ENCODE measurements around the gene PRDM16.

Gene PRDM16

GRCh38 chr1:3170561-3171453 lies 101.8 kb downstream of the PRDM16 start:
- DNase-seq: no peak

DNA sequence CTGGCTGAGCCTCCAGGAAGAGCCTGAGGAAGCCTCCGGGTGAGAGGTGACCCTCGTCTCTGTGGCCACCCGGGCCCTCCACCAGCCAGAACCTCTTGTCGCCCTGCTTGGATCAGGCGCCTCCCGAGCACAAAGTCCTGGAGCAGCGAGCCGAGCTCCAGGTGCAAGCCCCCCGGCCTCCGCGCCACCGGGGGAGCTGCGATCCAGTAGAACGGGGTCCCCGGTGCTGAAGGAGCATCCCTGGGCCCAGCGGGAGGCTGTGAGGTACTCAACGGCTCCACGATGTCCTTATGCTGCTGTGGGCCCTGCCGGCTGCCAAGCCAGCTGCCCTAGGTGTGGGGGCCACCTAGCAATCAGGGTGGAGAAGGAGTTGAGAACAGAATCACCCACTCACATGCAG lies 102.8 kb downstream of the PRDM16 start:
- no peak for DNase-seq

- DNase-seq: no peak
Measured at GRCh38 chr1:3172431-3173380, 103.7 kb downstream of the PRDM16 start.

DNA sequence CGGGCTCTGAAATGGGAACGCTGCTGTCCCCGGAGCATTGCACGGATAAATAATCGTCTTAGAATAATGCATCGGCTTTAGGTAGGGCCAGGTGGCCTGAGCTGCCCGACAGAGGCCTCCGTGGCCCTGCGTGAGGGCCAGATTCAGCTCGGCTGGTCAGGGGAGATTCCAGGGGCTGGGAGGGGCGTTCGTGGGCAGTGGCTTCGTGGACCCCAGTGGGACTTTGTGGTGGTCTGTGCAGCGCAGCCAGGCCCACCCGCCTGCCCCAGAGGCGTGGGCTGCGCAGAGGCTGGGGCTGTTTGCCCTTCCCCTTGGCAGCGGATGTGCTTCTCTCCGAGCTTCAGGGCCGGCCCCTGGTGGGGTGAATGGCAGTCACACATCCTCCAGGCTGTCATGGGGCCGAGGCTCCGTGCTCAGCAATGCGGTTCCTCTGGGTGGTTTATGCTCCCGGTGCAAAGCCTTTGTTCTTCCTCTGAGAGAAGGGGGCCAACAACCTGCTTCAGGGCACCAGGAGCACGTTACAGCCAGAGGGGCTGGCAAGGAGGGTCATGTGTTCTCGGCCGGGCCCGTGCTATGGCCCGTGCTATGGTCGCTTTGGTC lies 104.5 kb downstream of the PRDM16 start:
- no peak for DNase-seq

DNA sequence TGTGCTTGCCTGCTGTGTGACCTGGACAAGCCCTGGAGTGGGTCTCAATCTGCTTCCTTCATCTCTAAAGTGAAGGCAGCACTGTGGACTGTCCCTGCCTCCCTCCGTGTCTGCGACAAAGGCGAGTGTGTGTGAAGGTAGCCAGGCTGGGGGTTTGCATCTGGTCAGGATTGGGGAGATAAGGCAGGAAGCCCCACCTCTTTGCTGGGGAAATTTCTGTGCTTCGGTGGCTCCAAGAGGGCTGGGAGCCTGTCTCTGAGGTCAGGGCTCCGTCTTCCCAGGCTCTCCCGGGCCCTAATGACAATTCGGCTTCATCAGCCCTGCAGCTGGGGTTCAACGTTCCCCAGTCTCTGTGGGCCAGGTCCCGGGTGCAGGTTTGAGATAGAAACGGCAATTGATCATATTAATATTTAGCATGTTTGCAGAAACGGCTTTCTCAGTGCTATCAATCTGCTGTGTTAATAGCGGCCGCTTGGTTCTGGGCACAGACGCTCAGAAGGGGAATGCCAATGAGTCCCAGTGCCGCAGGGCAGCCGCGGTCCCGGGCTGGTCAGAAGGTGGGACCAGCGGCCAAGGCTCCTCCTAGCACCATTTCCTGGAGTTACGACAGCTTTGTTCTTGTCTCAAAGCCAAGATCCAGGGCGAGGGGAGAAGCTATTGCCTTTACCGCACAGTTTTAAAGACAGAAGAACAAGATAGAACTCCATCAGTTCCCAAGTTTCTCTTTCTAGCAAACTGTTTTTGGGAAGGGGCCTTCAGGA lies 105.7 kb downstream of the PRDM16 start:
- DNase-seq: no peak

DNA sequence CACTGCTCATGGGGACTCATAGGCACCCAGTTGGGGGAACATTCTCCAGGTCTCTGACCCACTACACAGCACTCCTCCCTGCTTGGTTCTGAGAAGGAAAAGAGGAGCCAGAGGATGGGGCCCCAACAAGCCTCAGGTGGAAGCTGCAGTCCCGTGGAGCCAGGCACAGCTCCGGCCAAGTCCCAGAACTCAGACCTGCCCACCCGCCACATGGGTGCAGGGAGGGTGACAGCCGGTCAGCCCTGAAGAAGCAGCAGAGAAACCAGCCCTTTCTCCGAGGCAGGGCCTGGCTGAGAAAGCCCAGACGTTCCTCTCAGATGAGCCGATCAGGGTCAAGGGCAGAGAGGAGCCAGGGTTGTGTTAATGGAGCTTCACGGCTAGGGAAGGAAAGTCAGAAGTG lies 106.5 kb downstream of the PRDM16 start:
- DNase-seq: no peak

DNA sequence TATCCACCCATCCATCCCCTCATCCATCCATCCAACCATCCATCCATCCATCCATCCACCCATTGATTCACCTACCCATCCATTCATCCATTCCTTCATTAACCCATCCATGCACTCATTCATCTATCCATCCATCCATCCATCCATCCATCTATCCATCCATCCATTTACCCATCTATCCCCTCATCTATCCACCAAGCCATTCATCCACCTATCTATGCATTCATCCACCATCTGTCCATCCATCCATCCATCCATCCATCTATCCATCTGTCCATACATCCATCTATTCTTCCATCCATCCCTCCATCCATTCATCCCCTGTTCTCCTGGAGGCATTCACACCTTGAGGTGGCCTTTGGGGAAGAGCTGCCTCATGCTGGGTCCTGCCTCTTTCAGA lies 107.0 kb downstream of the PRDM16 start:
- no peak for DNase-seq

GRCh38 chr1:3176820-3177219 lies 107.8 kb downstream of the PRDM16 start:
- no peak for DNase-seq

DNA sequence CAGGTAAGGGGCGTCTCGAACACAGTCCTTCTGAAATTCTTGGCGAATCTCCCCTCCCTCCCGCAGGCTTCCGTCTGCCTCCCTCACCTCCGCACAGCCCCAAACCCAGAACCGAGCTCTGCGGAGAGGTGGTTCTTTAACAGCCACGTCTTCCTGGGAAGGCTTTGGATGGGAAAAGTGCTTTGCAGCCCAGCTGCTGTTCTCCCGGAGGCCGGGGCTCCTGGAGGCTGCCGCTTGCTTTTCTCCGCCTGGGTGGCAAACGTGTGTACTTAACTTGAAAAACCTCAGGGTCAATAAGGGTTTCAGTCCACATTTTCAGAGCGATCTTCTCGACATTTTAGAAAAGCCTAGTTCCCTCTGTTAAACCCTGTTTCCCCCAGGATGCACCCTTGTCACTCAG lies 109.3 kb downstream of the PRDM16 start:
- DNase-seq: no peak

DNA sequence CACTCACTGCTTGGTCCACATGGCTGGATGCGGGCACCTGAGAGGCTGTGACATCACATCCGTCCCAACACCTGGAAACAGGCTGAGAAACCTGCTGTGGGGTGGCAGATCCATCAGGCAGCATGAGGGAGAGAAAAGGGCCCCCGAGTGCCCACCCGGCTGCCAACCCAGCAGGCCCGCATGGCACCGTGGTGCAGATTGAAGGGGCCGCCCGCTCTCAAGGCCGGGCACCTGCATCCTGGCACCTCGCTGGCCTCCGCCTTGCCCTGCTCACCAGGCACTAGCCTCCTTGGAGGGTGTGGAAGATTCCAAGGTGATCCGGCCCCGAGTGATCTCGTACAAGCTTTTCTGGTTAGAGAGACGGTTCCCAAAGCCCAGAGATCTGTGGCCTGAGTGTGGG lies 110.5 kb downstream of the PRDM16 start:
- DNase-seq: no peak

GRCh38 chr1:3180915-3181314 lies 111.9 kb downstream of the PRDM16 start:
- DNase-seq: no peak

DNA sequence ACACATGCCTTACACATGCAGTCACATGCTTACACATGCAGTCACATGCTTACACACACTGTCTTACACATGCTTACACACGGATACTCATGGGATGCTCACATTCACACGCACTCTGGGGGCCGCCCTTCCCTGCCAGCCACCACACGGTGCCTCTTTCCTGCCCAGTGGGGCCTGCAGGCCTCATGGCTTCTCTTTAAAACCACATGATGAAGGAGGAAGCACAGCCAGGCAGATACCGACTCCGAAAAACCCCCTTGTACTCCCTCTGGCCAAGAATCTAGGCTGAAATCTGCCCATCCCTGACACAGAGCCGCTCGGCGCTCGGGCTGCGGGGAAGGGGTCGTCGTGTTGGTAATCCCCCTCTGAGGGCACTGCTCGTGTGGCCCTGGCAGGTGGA lies 113.0 kb downstream of the PRDM16 start:
- no peak for DNase-seq

GRCh38 chr1:3183411-3183810 lies 114.4 kb downstream of the PRDM16 start:
- no peak for DNase-seq

- DNase-seq: no peak
Measured at GRCh38 chr1:3183813-3184212, 114.8 kb downstream of the PRDM16 start.

- no peak for DNase-seq
Measured at GRCh38 chr1:3184666-3185065, 115.7 kb downstream of the PRDM16 start.

- no peak for DNase-seq
Measured at GRCh38 chr1:3185896-3186525, 117.0 kb downstream of the PRDM16 start.

DNA sequence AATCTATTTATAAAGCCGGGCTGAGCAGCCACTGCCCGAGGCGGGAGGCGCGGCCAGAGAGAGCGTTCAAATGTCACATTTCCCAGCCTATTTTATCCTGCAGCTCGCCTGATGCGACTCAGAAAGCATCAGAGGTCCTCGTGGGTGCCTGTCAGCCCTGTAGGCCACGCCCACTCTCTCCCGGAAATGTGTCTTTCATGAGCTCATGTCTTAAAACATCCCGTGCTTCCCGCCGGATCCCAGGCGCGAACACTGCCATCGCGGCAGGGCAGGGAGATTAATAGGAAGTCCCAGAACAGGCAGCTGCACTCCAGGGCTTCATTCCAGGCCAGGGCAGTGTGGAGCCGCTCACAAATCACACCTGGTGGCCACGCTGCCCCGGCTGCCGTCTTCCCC lies 117.5 kb downstream of the PRDM16 start:
- no peak for DNase-seq

DNA sequence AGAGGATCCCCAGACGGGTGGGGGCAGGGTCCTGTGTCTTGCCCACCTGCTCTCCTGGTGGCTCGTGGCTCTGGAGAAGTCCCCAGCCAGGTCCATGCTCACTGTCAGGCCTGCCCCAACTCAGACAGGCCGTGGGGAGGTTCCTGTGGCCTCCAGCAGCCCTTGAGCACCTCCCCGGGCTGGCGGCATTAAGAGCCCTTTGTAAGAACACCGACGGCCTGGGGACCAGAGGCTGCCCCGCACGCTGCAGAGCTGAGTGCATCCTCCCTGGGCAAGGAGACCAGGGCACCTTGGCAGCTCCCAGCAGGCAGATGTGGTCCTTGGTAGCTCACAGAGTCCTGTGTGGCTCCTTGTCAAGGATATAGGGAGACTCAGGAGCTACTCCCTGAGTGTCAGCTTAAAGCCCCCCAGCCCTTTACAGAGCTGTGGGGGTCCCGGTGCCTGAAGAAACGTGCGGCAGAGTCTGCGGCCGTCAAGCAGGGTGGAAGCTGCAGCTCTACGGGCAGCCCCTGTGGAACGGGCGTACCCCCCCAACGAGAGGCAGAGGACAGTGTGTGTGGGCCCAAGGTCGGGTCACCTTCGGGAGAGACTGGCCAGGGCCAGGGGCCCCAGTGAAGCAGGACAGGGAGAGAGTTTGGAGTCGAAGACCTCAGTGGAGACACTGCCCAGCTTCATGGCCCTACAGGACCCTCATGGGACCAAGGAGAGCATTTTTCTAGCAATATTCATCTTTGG lies 118.6 kb downstream of the PRDM16 start:
- no peak for DNase-seq

- no peak for DNase-seq
Measured at GRCh38 chr1:3188150-3188971, 119.4 kb downstream of the PRDM16 start.

DNA sequence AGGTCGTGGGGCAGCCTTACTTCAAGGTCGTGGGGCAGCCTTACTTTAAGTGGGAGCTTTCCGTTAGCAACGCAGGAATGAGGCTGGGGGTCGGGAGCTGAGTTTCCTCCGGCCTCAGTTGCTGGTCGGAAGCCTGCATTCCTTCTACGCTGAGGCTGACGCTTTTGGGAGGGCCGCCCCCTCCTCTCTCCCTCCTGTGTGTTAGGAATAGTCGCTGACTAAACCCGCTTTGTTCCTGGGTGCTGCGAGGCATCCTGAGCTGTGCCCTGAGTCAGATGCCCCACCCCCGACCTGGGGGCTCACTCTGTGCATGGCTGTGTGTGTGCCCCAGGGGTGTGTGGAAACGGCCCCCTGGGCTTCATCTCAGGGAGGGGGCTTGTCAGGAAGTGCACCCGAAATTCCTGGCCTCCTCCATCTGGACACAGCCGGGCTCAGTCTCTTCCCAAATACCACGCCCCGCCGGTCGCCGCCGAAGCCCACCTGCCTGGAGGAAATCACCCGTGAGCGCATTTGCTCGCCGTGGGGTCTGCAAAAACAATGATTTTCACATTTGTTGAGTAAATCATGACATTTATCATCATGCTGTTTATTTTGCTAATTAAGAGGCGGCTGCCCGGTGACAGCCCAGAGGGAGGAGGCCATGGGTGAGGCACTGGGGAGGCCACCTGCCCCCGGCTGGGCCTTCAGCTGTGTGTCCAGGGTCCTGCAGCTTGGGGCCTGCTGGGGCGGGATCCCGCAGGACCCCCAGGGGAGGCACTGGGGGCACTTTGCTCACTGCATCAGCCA lies 121.4 kb downstream of the PRDM16 start:
- no peak for DNase-seq

Measured in NCI-H1048 (cell line).